Measurements from ENCODE around the gene HHIP.

DNA sequence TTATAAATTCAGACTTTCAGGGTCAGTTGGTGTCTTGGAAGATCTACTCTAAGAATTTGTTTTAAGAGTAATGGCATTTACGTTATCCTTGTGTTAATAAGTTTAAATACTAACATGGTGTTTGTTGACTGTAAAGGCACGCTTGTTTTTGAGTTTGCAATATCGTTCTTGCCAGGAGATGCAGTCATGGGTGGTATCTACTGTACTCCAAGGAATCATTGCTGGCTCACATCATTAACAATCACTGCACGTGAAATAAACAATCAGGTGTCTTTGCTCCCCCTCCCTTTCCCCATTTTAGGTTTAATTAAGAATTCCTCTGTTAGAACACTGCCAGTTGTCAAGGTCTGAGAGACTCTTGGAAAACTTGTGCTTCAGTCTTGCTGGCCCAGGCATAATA is 1.6 kb downstream of the HHIP start:
- TF ChIP-seq, protein P1, sequence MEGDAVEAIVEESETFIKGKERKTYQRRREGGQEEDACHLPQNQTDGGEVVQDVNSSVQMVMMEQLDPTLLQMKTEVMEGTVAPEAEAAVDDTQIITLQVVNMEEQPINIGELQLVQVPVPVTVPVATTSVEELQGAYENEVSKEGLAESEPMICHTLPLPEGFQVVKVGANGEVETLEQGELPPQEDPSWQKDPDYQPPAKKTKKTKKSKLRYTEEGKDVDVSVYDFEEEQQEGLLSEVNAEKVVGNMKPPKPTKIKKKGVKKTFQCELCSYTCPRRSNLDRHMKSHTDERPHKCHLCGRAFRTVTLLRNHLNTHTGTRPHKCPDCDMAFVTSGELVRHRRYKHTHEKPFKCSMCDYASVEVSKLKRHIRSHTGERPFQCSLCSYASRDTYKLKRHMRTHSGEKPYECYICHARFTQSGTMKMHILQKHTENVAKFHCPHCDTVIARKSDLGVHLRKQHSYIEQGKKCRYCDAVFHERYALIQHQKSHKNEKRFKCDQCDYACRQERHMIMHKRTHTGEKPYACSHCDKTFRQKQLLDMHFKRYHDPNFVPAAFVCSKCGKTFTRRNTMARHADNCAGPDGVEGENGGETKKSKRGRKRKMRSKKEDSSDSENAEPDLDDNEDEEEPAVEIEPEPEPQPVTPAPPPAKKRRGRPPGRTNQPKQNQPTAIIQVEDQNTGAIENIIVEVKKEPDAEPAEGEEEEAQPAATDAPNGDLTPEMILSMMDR (IDR thresholded peaks at IDR 0.05; ENCODE audit: poor library complexity): no peak
- TF ChIP-seq EZH2 (IDR thresholded peaks at IDR 0.05; ENCODE audit: borderline replicate concordance): no peak
